Stomach smooth muscle (tissue), 2 donors: ENCODE results near the gene CEP72.

Experiments
- H3K27ac ChIP-seq: one replicate; pipeline ENCODE4 v1.7.0; 2013; ENCODE audit warnings: mild to moderate bottlenecking, low read length, inconsistent platforms
- H3K27me3 ChIP-seq, 2 donors: one replicate each; pipeline ENCODE4 v1.7.0; 2013; ENCODE audit warnings: low read length in 2 of 2; ENCODE audit not compliant: insufficient read depth in 2 of 2, control insufficient read depth in 1 of 2
- H3K36me3 ChIP-seq, 2 donors: one replicate each; pipeline ENCODE4 v1.7.0; 2013; ENCODE audit warnings: low read length in 2 of 2; ENCODE audit not compliant: control insufficient read depth in 2 of 2, insufficient read depth in 2 of 2
- H3K4me1 ChIP-seq: one replicate; pipeline ENCODE4 v1.7.0; 2013; ENCODE audit warnings: low read length; ENCODE audit not compliant: control insufficient read depth, insufficient read depth
- H3K4me3 ChIP-seq, 2 donors: one replicate each; pipeline ENCODE4 v1.7.0; 2013; ENCODE audit warnings: low read length in 2 of 2
- H3K9ac ChIP-seq, 2 donors: one replicate each; pipeline ENCODE4 v1.7.0; 2013; ENCODE audit warnings: low read length in 2 of 2, mild to moderate bottlenecking in 1 of 2
- H3K9me3 ChIP-seq, 2 donors: one replicate each; pipeline ENCODE4 v1.7.0; 2013; ENCODE audit warnings: low read length in 2 of 2; ENCODE audit not compliant: control insufficient read depth in 2 of 2
- donor health status: healthy.
- donor health status: Pancreatic carcinoma.

Gene CEP72

DNA sequence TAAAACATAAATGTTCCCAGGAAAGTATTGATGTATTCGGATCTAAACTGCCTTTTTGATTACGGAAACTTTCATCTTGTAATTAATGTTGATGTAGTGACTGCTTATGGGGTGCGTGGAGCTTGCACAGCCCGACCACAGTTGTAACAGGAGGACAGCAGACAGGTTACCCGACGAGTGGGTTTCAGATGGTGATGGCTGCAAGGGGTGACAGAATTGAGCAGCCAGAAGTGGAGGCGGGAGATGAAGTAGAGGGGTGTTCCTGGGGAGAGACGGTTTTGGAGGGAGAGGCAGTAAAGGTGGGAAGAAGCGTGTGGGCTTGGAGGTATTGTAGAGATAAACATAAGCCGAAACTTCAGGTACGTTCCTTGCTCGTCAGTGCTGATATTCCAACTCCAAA, 5.8 kb downstream of the CEP72 start:
- Histone ChIP-seq H3K27ac (no peak overlapping the region), H3K36me3 (peaks cover 21 to 24% of the 10 kb centered on the region in 2 donors), H3K4me1 (peaks cover 2% of the 10 kb centered on the region), H3K9ac (no peak overlapping the region), H3K27me3 (no peaks in the 10 kb centered on the region), H3K4me3 (no peak overlapping the region), H3K9me3 (no peaks in the 10 kb centered on the region)

DNA sequence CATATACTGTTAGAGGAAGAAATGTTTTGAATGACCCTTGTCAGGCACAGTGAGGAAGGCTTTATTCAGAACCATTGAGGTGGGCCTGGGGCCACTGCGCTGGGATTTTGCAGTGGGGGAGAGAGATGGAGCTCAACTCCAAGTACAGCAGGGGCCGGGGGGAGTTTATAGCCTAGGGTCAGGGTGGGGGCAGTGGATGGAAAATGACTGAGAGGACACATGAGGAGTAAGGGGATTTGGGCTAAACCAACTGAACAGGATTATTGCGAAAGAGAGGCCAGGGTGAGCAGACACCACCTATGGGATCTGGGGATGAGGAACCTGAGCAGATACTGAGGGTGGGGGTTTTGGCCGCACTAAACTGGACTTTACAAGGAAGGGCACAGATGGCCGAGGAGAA, 6.3 kb downstream of the CEP72 start:
- Histone ChIP-seq H3K27ac (no peak overlapping the region), H3K9ac (no peak overlapping the region), H3K4me3 (no peak overlapping the region), H3K4me1 (no peaks in the 10 kb centered on the region), H3K36me3 (peaks cover 21 to 24% of the 10 kb centered on the region in 2 donors), H3K27me3 (no peaks in the 10 kb centered on the region), H3K9me3 (no peaks in the 10 kb centered on the region)

DNA sequence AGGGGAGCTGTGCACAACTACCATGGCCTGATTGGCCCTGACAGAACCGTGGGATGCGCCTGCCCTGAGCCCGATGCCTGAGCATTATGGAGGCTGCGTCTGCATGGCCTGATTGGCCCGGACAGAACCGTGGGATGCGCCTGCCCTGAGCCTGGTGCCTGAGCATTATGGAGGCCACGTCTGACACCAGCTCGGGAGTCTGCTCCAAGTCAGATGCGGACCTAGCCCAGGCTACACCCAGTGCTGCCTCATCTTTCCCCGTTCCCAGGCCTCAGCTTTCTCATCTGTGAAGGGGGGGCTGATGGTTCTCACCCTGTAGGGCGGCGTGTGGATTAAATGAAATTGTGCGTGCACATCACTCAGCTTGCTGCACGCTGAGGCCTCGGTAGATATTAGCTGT, 7.3 kb downstream of the CEP72 start:
- Histone ChIP-seq H3K27me3 (no peaks in the 10 kb centered on the region), H3K4me1 (no peaks in the 10 kb centered on the region), H3K9me3 (no peaks in the 10 kb centered on the region), H3K36me3 (peaks cover 21 to 24% of the 10 kb centered on the region in 2 donors), H3K27ac (no peak overlapping the region), H3K4me3 (no peak overlapping the region), H3K9ac (no peak overlapping the region)

DNA sequence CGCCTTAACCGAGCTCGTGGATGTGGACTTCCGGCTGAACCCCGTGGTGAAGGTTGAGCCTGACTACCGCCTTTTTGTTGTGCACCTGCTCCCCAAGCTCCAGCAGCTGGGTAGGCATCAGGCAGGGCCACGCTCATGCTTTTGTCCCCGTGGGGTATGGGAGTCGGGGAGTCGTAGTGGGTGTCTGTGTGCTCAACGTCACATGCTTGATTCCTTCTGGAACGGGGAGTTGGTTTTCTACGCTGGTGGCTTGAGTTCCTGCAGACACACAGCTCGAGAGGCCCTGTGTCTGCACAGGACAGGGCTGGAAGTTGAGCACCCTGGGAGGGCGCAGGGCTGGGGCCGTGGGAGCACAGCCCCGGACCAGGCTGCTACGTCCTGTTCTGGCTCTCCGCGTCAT, 8.0 kb downstream of the CEP72 start:
- no peaks in the 10 kb centered on the region for H3K27me3 ChIP-seq
- H3K27ac ChIP-seq, result no peak overlapping the region
- H3K9ac ChIP-seq, result no peak overlapping the region
- peaks cover 21 to 31% of the 10 kb centered on the region in 2 donors for H3K36me3 ChIP-seq
- no peaks in the 10 kb centered on the region for H3K9me3 ChIP-seq
- no peak overlapping the region for H3K4me3 ChIP-seq
- no peaks in the 10 kb centered on the region for H3K4me1 ChIP-seq

DNA sequence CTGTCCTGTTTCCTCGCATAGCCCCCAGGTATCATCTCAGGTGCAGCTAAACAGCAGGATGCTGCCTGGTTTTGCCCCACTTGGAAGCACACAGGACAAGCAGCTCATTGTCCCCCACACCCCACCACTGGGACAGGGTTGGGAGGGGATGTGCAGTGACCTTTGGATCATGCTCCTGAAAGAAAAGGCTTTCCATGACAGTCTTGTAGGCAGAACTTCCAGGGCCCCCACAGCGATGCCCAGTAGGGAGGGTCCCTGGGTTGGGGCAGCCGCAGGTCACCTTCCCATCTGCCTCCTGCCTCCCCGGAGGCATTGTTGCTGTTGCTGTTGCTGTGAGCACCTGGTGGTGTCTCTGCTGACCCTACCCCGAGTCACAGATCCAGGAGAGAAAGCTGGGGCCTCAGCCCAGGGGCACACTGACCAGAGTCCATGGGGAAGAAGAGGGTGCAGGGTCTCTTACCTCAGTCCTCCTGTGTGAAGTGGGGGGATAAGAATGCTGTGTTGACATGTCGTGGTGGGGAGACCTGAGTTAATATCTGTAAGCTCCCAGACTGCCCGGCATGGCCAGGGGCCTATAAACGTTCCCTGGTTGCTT, 8.5 kb downstream of the CEP72 start:
- H3K4me1 ChIP-seq, result no peaks in the 10 kb centered on the region
- peaks cover 21 to 33% of the 10 kb centered on the region in 2 donors for H3K36me3 ChIP-seq
- no peaks in the 10 kb centered on the region for H3K9me3 ChIP-seq
- H3K4me3 ChIP-seq, result no peak overlapping the region
- H3K27me3 ChIP-seq, result no peaks in the 10 kb centered on the region
- H3K27ac ChIP-seq, result no peak overlapping the region
- H3K9ac ChIP-seq, result no peak overlapping the region

DNA sequence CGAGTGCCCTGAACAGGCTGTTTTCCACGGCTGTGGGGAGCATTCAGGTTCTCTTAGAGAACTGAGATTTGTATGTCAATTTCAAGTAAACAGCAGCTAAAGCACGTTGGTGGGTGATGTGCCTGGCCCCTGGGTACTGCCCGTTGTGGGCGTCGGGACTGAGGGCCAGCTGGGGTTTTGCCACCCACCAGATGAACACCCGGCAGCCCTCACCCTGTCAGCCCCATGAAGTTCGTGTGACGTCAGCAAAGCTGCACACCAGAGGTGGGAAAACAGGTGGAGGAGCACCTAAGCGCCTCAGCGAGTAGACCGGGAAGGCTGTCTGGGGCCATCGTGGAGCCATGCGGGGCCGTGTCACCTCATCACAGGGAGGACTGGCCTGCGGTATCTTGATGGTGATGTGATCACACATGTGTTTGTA, 9.2 kb downstream of the CEP72 start:
- H3K9me3 ChIP-seq, result no peaks in the 10 kb centered on the region
- H3K4me3 ChIP-seq, result no peak overlapping the region
- no peak overlapping the region for H3K9ac ChIP-seq
- no peaks in the 10 kb centered on the region for H3K4me1 ChIP-seq
- H3K36me3 ChIP-seq, result peaks cover 24 to 34% of the 10 kb centered on the region in 2 donors
- H3K27ac ChIP-seq, result no peak overlapping the region
- H3K27me3 ChIP-seq, result no peaks in the 10 kb centered on the region

DNA sequence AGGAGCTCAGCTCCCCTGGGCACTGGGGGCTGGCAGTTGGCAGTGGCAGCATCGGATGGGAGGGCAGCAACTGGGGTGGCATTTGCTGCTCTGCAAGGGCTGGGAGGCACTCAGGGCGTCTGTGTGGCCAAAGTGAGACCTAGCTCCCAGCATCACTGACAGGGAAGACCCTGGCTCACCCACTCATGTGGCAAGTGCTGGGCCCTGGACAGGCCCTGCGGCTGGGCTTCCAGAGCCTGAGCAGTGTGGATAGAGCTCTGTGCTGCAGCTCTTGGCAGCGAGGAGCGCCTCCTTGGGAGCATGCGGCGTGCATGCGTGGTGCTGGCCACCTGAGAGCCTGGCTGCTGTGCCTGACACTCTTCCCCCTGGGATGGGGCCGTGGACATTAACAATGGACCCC, 10.2 kb downstream of the CEP72 start:
- peaks cover 24 to 34% of the 10 kb centered on the region in 2 donors for H3K36me3 ChIP-seq
- no peak overlapping the region for H3K4me3 ChIP-seq
- no peaks in the 10 kb centered on the region for H3K9me3 ChIP-seq
- H3K9ac ChIP-seq, result no peak overlapping the region
- no peaks in the 10 kb centered on the region for H3K27me3 ChIP-seq
- H3K4me1 ChIP-seq, result no peaks in the 10 kb centered on the region
- H3K27ac ChIP-seq, result no peak overlapping the region

DNA sequence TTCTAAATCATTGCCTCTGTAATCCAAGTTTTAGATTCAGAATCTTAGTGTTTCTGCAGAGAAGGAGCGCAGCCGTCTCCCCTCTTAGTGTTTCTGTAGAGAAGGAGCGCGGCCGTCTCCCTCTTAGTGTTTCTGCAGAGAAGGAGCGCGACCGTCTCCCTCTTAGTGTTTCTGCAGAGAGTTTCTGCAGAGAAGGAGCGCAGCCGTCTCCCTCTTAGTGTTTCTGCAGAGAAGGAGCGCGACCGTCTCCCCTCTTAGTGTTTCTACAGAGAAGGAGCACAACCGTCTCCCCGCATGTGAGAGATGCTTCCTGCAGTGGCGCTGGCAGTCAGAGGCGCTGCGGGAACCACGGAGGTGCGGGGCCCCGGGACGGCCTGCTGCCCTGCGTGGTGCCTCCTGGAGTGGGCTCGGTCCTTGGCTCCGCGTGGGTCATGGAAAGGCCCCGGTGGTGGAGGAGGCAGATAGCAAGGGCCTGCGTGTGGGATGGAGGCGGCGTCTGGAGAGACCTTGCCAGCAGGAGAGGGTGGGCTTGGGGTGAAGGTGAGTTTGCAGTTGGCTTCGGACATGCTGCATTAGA, 10.9 kb downstream of the CEP72 start:
- no peak overlapping the region for H3K4me3 ChIP-seq
- H3K9ac ChIP-seq, result no peak overlapping the region
- H3K4me1 ChIP-seq, result no peaks in the 10 kb centered on the region
- H3K9me3 ChIP-seq, result no peaks in the 10 kb centered on the region
- H3K27ac ChIP-seq, result no peak overlapping the region
- no peaks in the 10 kb centered on the region for H3K27me3 ChIP-seq
- peaks cover 27 to 36% of the 10 kb centered on the region in 2 donors for H3K36me3 ChIP-seq

DNA sequence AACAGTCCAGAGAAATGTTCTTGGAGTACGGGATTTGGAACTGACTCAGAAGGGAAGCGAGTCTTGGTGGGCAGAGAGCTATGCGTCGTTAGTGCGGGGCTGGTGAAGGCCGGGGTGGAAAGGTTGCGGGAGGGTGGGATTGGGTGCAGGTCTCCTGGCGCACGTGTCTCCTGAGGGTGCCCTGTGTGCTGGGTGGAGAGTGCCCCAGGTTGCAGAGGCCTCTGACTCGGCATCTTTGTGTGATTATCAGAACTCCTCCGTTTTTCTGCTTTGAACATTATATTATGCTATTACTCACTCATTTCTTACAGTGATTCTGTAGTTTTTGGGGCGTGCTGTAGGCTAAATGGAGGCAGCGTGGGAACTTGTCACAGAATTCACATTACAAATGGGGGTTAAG, 11.4 kb downstream of the CEP72 start:
- peaks cover 28 to 38% of the 10 kb centered on the region in 2 donors for H3K36me3 ChIP-seq

DNA sequence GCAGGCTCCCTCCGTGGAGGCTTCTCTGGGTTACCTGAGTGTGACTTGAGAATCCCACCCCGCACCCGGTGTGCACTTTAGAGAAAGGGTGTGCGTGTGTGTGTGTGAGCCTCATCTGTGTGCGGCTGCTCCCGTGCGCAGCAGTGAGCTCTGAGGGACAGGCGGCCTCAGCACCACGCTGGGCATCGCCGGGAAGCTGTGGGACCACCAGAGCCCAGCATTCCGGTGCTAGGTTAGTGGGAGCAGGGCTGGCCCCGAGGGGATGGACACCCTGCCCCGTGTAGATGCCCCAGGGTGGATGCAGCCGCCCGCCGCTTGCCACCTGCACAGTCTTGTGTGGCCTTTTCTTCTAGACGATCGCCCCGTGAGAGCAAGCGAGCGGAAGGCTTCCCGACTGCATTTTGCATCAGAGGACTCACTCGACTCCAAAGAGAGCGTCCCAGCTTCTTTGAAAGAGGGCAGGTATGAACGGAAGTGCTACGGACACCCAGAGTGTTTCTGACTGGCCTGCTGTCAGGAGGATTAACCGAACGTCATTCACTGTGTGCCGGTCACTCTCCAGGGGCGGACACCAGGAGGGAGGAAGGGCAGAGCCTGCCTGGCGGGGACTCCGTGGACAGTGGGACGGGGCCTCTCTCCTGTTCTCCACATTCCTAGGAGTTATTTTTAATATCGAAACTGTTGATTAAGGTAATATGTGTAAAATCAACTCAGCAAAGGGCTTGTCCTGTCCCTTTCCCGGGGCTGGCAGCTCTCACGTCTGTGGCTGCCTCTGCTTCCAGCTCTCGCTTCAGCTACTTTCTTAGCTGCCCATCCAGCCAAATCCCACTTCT, 12.2 kb downstream of the CEP72 start:
- Histone ChIP-seq H3K27ac (no peak overlapping the region), H3K36me3 (peaks cover 23 to 34% of the 10 kb centered on the region in 2 donors), H3K4me1 (no peaks in the 10 kb centered on the region), H3K4me3 (no peak overlapping the region), H3K9me3 (no peaks in the 10 kb centered on the region), H3K27me3 (no peaks in the 10 kb centered on the region), H3K9ac (no peak overlapping the region)

More for the DNA sequence above, 11.4 kb downstream of the CEP72 start:
- no peak overlapping the region for H3K9ac ChIP-seq
- H3K27me3 ChIP-seq, result no peaks in the 10 kb centered on the region
- H3K4me1 ChIP-seq, result no peaks in the 10 kb centered on the region
- no peaks in the 10 kb centered on the region for H3K9me3 ChIP-seq
- no peak overlapping the region for H3K4me3 ChIP-seq
- H3K27ac ChIP-seq, result no peak overlapping the region

DNA sequence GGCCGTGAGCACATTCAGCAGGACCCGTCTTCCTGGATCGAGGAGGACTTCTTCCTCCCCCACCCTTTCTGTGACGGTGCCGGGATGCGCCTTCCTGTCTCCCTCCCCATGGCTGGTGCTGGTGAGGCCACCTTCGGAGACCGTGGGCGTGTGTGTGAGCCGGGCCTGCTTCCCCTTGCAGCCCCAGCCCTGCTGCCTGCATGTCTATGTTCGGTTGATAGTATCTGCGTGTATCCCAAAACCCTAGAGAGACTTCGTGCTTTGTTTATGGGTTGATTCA, 12.8 kb downstream of the CEP72 start:
- H3K9ac ChIP-seq, result no peak overlapping the region
- no peak overlapping the region for H3K27ac ChIP-seq
- H3K4me3 ChIP-seq, result no peak overlapping the region
- H3K27me3 ChIP-seq, result no peaks in the 10 kb centered on the region
- H3K4me1 ChIP-seq, result no peaks in the 10 kb centered on the region
- H3K36me3 ChIP-seq, result peaks cover 18 to 29% of the 10 kb centered on the region in 2 donors
- no peaks in the 10 kb centered on the region for H3K9me3 ChIP-seq
